HCT116 (cell line): ENCODE measurements around the gene PAX2.

ENCODE experiments used
- CTCF ChIP-seq, 3 experiments: fragments of 200-600 bp in 1 of 3; sonication (generic) in 1 of 3; IDR thresholded peaks in 2 of 3; conservative IDR thresholded peaks in 1 of 3; 2 replicates each; pipeline ENCODE4 v1.5.1; 2012 to 2017; ENCODE audit warnings: low read depth in 2 of 3, low read length in 2 of 3, antibody characterized with exemption in 1 of 3, borderline replicate concordance in 1 of 3, control low read depth in 1 of 3, mild to moderate bottlenecking in 1 of 3, mixed read lengths in 1 of 3, mixed run types in 1 of 3, moderate library complexity in 1 of 3; ENCODE audit not compliant: insufficient read depth in 1 of 3
- RAD21 ChIP-seq: IDR thresholded peaks from 2 replicates; pipeline ENCODE4 v1.6.1; 2012; ENCODE audit warnings: low read depth, mild to moderate bottlenecking
- TCF7L2 ChIP-seq: IDR thresholded peaks from 2 replicates; pipeline ENCODE4 v1.7.0; 2011; ENCODE audit warnings: borderline replicate concordance, inconsistent platforms; ENCODE audit not compliant: insufficient read depth, insufficient read length; ENCODE audit errors: extremely low read depth
- ZNF274 ChIP-seq: fragments of 200-500 bp; sonication (Bioruptor generic); IDR thresholded peaks from 2 replicates; pipeline ENCODE4 v1.6.1; 2014; ENCODE audit warnings: mild to moderate bottlenecking, low read depth, low read length, inconsistent platforms

GRCh38 chr10:100718197-100718742, 27.1 kb upstream of the PAX2 start:
- no peak for TF ChIP-seq TCF7L2
- TF ChIP-seq CTCF (IDR thresholded peaks at IDR 0.05 in 2 of 3, conservative IDR thresholded peaks at IDR 0.05 in 1 of 3; ENCODE audit: borderline replicate concordance in 1 of 3, insufficient read depth in 1 of 3, low read depth in 2 of 3, low read length in 2 of 3), result no peak
- TF ChIP-seq RAD21, result no peak
- no peak for TF ChIP-seq ZNF274
